OCI-M1 (cell line): ENCODE data around the gene POSTN.

ENCODE experiments used
- DNase-seq: peaks from one replicate; lab custom pipeline; 2025; lab: John Stamatoyannopoulos, UW

Gene POSTN

GRCh38 chr13:37598597-37598996, at the start of gene POSTN:
TSS of gene POSTN (minus strand) at chr13:37598768. CDS start at chr13:37598726, 42 bp downstream.
- no peak for DNase-seq

GRCh38 chr13:37647031-37647650, 48.6 kb upstream of the POSTN start:
- DNase-seq = no peak

GRCh38 chr13:37646531-37646930, 48.0 kb upstream of the POSTN start:
- no peak for DNase-seq

GRCh38 chr13:37645181-37645740, 46.7 kb upstream of the POSTN start:
- no peak for DNase-seq

- no peak for DNase-seq
These were observed 42.8 kb upstream of the POSTN start for GRCh38 chr13:37641391-37641790.

GRCh38 chr13:37640499-37640898, 41.9 kb upstream of the POSTN start:
- DNase-seq = peak; percentile 69

- DNase-seq = peak; percentile 77
These were observed 38.1 kb upstream of the POSTN start for GRCh38 chr13:37636701-37637100.

GRCh38 chr13:37632294-37632693, 33.7 kb upstream of the POSTN start:
- DNase-seq = no peak

- no peak for DNase-seq
These were observed 28.9 kb upstream of the POSTN start for GRCh38 chr13:37627428-37627827.

GRCh38 chr13:37621811-37622361, 23.3 kb upstream of the POSTN start:
- no peak for DNase-seq

- DNase-seq = no peak
These were observed 20.0 kb upstream of the POSTN start for GRCh38 chr13:37618554-37618953.

GRCh38 chr13:37617173-37617572, 18.6 kb upstream of the POSTN start:
- no peak for DNase-seq

GRCh38 chr13:37616131-37616530, 17.6 kb upstream of the POSTN start:
- no peak for DNase-seq

- DNase-seq = no peak
These were observed 16.7 kb upstream of the POSTN start for GRCh38 chr13:37615276-37615675.

GRCh38 chr13:37613638-37614037, 15.1 kb upstream of the POSTN start:
- no peak for DNase-seq

- no peak for DNase-seq
These were observed 14.7 kb upstream of the POSTN start for GRCh38 chr13:37613236-37613635.

- DNase-seq = peak; percentile 13
These were observed 10.3 kb upstream of the POSTN start for GRCh38 chr13:37608750-37609339.

- peak; percentile 45 for DNase-seq
These were observed 4.3 kb upstream of the POSTN start for GRCh38 chr13:37602733-37603381.

- no peak for DNase-seq
These were observed 3.3 kb upstream of the POSTN start for GRCh38 chr13:37601648-37602440.

- no peak for DNase-seq
These were observed 951 bp upstream of the POSTN start for GRCh38 chr13:37599519-37599918.

- no peak for DNase-seq
These were observed 1.0 kb downstream of the POSTN start for GRCh38 chr13:37597477-37598025.

GRCh38 chr13:37596805-37597204, 1.8 kb downstream of the POSTN start:
- no peak for DNase-seq
